GM04504 (cell line): ENCODE data around the gene TIGAR.

Source experiments
- DNase-seq: peaks from one replicate; pipeline ENCODE4 v3.0.0-alpha.2; 2012; ENCODE audit warnings: low read depth

TIGAR gene

DNA sequence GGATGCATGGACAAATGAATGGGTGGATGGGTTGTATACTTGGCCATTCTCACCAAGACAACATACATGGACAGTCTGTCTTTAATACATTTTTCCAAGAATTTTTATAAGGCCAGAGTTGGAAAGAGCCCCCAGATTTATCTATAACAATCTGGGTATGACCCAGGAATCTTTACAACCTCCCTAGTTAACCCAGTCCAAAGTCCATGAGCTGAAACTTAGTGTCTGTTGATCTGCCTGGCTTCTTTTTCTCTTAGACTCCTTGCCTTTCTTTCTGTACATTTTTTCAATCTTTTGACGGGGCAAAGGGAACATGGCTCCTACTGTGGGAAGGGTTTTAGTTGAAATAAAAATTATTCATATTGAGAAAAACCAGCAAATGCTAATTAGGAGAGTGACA is 57.8 kb downstream of the TIGAR start:
- DNase-seq, result no peak

DNA sequence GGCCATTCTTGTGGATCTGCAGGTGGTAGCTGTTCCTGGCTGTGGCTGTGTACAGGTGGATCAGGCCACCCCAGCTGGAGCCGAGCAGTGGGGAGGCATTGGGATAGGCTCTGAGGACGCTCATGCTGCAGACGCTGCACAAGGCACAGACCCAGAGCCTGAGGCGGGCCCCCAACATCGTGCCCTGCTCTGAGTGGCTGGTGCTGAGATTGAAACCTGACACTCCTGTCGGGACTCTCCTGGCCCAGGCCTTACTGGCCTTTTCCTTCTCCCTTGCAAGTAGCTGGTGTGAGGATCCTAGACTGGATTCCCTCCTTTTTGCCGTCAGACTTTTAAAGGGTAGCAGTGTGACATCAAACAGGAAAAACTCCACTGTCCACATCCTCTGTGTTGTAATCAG is 58.4 kb downstream of the TIGAR start, which contains the start of gene FGF23:
Gene FGF23, minus strand, starts transcription at position 308 of the 400 bp plus-strand sequence. Its CDS starts 130 bp downstream, at position 178.
- DNase-seq, result no peak

DNA sequence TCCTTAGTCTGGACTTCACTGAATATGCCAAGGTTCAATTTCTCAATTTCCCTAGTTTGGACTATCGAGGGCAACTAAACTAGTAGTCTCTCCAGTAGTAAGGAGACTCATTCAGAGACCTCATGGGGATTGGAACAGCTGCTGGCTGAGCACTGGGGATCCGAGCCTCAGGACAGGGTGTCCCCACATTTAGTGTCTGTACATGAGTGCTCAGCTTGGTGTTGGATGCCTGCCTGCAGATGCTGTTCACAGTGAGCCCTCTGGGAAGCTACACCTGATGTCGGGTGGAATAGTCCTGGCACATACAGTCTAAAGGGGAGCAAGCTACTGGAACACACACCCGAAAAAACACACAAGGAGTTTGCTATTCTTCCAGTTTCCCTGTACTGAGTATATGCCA is 59.3 kb downstream of the TIGAR start:
- DNase-seq, result no peak

DNA sequence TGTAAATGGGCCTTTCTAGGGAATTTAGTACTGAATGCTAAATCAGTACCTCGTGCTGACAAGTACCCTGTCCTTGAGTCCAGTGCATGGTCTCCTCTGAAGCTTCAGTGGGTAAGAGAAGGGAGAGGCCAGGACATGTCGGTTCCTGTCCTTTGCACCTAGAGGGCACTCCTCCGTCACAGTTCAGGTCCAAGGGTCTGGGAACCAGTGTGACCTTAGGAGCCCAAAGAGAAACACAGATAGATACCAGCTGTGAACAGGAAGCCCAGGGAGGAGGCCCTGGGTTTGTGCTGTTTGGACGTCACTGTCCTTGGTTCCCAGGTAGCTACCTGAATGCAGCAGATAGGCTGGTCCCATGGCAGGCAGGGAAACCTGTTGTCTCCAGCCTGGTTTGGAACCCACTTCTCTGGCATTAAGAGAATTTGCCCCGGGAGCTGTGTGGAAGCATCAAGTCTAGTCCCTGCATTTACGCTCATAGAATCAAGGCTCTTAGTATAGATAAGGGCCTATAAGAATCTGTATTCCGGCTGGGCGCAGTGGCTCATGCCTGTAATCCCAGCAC is 62.4 kb downstream of the TIGAR start:
- no peak for DNase-seq

DNA sequence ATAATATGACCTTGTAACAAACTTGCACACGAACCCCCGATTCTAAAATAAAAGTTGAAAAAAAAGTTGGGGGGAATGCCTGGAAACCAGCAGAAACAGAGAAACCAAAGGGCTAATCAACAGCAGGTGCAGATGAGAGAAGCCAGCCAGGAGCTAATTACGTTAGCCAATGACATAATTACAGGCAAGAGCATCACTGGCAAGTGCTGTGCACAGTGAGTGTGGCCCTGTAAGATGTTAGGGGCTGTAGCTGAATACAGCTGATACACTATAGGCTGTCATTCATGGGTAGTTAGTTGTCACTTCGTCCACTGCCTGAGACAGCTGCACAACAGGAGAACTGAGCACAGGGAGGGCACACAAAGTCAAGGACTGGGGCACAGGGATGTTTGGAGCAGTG is 65.8 kb downstream of the TIGAR start:
- DNase-seq, result no peak

DNA sequence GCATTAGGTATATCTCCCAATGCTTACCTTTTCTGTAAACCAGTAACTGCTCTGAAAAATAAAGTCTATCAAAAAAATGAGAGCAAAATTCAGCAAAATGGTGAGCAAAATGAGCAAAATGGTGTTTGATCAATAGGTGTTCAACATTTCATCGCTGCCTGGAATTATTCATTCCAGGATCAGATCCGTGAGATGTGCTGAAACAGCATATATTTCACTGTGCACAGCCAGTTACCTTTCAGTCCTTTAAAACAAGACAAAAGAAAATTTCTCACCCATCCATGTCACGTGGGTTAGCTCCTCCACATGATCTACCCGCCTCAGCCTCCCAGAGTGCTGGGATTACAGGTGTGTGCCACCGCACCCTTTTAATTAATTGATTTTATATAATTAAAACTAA is 66.6 kb downstream of the TIGAR start:
- DNase-seq, result no peak

DNA sequence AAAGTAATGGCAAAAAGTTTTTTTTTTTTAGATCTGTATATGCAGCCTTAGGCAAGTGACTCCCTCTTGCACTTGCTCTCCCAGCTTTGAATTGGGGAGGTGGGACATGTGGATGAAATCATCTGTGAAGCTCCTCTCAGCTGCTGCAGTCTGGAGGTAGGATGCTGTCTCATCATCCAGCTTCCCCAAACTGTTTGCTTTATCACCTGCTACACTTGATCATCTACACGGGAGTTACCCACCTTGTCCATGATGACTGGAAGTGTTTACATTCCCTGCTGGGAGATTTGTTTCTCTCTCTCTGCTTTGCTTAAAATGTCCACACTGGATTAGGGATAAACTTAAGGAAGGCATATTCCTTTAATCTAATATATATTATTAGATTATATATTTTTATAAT is 67.0 kb downstream of the TIGAR start:
- DNase-seq, result no peak

DNA sequence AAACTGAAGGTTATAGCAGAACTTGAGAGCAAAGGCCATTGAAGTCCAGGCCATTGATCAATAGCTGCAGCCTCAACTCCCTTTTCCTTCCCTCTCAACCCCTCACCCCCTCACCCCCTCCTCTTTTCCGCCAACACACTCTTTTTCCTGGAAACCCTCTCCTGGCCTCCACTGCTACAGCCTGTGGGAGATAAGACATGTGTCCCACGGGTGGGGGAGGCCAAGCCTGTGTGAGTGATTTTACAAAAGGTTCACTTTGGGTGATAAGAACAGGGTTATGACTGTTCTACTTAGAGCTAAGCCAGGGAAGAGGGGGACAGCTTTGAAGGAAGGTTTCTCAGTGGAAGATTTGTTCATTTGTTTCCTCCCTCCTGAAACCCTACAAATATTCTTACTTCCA is 67.6 kb downstream of the TIGAR start:
- DNase-seq, result no peak

DNA sequence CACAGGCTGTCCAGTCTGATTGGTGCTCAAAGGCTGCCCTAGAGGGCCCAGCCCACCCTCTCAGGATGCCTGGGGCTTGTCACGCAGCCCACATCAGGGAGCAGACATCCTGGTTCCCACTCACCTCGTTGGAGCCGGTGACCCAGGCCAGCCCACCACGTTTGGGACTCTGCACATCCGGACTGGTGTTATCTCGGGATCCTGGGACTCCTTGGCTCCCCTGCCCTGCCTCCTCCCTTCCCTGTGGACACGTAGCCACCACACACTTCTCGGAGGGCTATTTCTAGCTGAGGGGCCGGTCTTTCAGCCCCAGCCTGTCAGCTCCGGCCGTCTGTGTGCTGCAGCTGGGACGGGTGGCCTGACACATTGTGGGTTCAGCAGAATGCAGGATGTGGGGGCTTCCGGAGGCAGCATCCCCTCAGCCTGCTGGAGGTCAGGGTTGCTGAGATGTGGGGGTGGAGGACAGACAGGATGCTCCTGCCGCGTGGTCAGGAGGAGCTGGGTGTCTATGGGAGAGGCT is 71.3 kb downstream of the TIGAR start:
- no peak for DNase-seq

DNA sequence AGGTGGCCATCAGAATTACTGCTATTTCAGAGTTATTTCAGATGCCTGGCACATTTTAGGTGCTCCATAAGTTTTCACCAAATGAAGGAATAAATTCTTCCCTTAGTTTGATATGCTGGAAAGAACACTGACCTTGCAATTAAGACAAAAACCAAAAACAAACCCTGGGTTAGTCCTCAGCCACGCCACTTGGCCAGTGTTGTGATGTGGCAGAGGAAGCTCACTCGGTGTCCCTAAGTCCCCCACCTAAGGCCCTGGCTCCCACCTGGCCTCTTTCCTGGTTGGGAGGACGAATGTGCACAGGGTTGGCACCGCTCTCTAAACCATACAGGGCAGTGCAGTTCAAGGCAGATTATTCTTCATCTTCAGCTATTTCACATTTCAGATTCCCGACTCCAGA is 72.2 kb downstream of the TIGAR start:
- no peak for DNase-seq

DNA sequence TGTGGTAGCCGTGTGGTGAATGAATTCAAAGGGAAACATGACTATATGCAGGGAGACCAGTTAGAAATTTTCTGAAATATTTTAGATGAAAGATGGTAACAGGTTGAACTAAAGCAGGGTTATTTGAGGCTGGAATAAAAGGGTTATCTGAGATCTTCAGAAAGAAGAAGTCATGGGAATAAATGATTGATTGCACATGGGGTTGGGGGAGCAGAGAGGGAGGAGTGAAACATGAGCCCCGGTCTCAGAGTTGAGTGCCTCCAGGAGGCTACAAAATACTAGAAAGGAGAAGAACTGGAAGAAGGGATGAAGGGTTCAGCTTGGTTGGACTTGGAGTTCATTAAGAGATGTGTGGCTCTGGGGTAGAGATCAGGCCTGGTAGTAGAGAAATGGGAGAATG is 74.8 kb downstream of the TIGAR start:
- DNase-seq, result no peak

DNA sequence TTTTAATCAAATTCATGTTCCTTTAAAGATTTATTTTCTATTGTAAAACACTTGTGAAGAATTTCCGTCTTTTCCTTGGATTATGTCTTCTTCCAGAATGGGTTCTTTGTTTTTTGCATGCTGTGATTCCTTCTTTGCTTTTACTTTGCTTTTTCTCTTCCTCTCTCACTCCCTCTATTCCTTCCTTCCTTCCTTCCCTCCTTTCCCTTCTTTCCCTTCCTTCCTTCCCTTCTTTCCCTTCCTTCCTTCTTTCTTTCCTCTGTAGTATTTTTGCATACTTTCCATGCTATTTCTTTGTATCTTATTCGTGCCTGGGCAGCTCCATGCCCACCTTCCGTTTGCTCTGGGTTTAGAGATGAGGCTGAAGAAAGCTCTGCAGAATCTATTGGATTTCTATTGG is 80.1 kb downstream of the TIGAR start:
- no peak for DNase-seq

DNA sequence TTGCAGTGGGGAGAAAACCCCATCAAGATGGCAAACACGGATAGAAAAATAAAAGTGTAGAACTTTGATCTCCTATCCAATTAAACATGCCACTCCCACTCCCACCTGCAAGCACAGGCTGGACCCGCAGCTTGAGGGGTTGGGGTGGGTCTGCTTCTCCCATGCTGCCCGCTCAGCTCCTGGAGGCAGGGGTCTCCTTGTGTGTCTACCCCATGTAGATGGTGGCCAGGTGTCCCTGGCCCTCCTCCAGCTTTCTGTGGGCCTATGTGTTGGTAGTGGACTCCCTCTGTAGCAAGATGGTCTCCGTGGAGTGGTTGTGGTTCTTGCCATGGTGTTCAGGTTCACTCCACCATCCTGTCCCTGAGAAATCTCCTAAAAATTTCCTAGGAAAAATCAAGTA is 82.0 kb downstream of the TIGAR start:
- no peak for DNase-seq
